Activated CD4-positive, alpha-beta memory T cell treated with anti-CD3 and anti-CD28 coated beads for 36 hours (primary cell): ENCODE results near the gene REPIN1. TPM values are rescaled to one million over a fixed set of nuclear protein-coding genes. Genes with fewer than 3 reads are reported as not detected.

Experiments used
- CTCF ChIA-PET: fragments of 350-600 bp; sonication (Branson Sonifier 250); formaldehyde crosslinking; loops from one replicate; lab custom pipeline; 2021; ENCODE audit warnings: antibody characterized with exemption, inconsistent platforms; lab: Charles Lee
- POLR2A ChIA-PET: fragments of 350-600 bp; sonication (Branson Sonifier 250); formaldehyde crosslinking; loops from one replicate; lab custom pipeline; 2021; ENCODE audit warnings: antibody characterized with exemption; lab: Charles Lee
- DNase-seq: peaks from one replicate; pipeline ENCODE4 v3.0.0-alpha.2; 2020
- H3K27ac Mint-ChIP-seq: one replicate; pipeline ENCODE4 v1.8.0; 2021; ENCODE audit warnings: mixed read lengths
- H3K27me3 Mint-ChIP-seq: one replicate; pipeline ENCODE4 v1.8.0; 2021; ENCODE audit warnings: mixed read lengths
- H3K36me3 Mint-ChIP-seq: one replicate; pipeline ENCODE4 v1.8.0; 2021; ENCODE audit warnings: mixed read lengths
- H3K4me1 Mint-ChIP-seq: one replicate; pipeline ENCODE4 v1.8.0; 2021; ENCODE audit warnings: low read depth, mixed read lengths
- H3K4me3 Mint-ChIP-seq: one replicate; pipeline ENCODE4 v1.8.0; 2021; ENCODE audit warnings: mild to moderate bottlenecking, mixed read lengths
- H3K9me3 Mint-ChIP-seq: one replicate; pipeline ENCODE4 v1.8.0; 2021; ENCODE audit warnings: mixed read lengths
- intact Hi-C: fragments of 100-400 bp; cut with micrococcal nuclease; formaldehyde crosslinking; loops from one replicate; pipeline ENCODE4 v1.15.1; 2023
- total RNA-seq, 2 experiments: library from RNA; stranded (reverse); gene quantifications; one replicate each; pipeline ENCODE4 v1.2.3, GENCODE V29; 2021

REPIN1 gene
- total RNA-seq, 2 experiments from 2014 or later: 52.3 to 56.9 TPM

GRCh38 chr7:150413640-150414081, 45.0 kb downstream of the REPIN1 start:
- ChIA-PET POLR2A (no interaction called here), CTCF (no interaction called here)
- Mint-ChIP-seq H3K4me3 (no peak overlapping the region), H3K27ac (no peak overlapping the region), H3K36me3 (peaks cover 5% of the 10 kb centered on the region), H3K4me1 (peaks cover 3% of the 10 kb centered on the region), H3K9me3 (no peaks in the 10 kb centered on the region), H3K27me3 (no peaks in the 10 kb centered on the region)
- DNase-seq: no peak
- intact Hi-C loops: no loop called here

GRCh38 chr7:150415161-150416153, 46.8 kb downstream of the REPIN1 start:
- Mint-ChIP-seq H3K4me1 (no peaks in the 10 kb centered on the region), H3K27me3 (no peaks in the 10 kb centered on the region), H3K36me3 (peaks cover 2% of the 10 kb centered on the region), H3K27ac (no peak overlapping the region), H3K4me3 (no peak overlapping the region), H3K9me3 (no peaks in the 10 kb centered on the region)
- ChIA-PET CTCF (no interaction called here), POLR2A (no interaction called here)
- intact Hi-C loops: no loop called here
- DNase-seq: no peak

GRCh38 chr7:150417239-150417638, 48.6 kb downstream of the REPIN1 start:
- H3K27ac Mint-ChIP-seq: no peak overlapping the region
- CTCF ChIA-PET: interaction anchor here (1.5 kb wide), 1 partner anchor 132 kb away, joined by 3 read pairs; no protein-coding TSS in a partner anchor
- no peaks in the 10 kb centered on the region for H3K27me3 Mint-ChIP-seq
- POLR2A ChIA-PET: interaction anchor here (0.6 kb wide), 1 partner anchor 98 kb away, joined by 3 read pairs; no protein-coding TSS in a partner anchor
- no peaks in the 10 kb centered on the region for H3K36me3 Mint-ChIP-seq
- no peak overlapping the region for H3K4me3 Mint-ChIP-seq
- DNase-seq: no peak
- peaks cover 5% of the 10 kb centered on the region for H3K4me1 Mint-ChIP-seq
- H3K9me3 Mint-ChIP-seq: no peaks in the 10 kb centered on the region
- intact Hi-C loops: no loop called here

GRCh38 chr7:150417863-150418262, 49.2 kb downstream of the REPIN1 start:
- POLR2A ChIA-PET: no interaction called here
- Mint-ChIP-seq H3K27ac (no peak overlapping the region), H3K4me3 (no peak overlapping the region)

GRCh38 chr7:150420242-150420641, 51.6 kb downstream of the REPIN1 start:
- no peak overlapping the region for H3K4me3 Mint-ChIP-seq
- H3K27me3 Mint-ChIP-seq: no peaks in the 10 kb centered on the region
- no peak for DNase-seq
- H3K27ac Mint-ChIP-seq: no peak overlapping the region
- no peaks in the 10 kb centered on the region for H3K9me3 Mint-ChIP-seq
- POLR2A ChIA-PET: no interaction called here
- no peaks in the 10 kb centered on the region for H3K36me3 Mint-ChIP-seq
- intact Hi-C loops: loop anchor here (2.0 to 5.0 kb wide), 2 partner anchors 43 to 133 kb away; partner anchors contain the start of gene ZNF775
- CTCF ChIA-PET: interaction anchor here (0.6 to 1.4 kb wide), 4 partner anchors 14 to 94 kb away, joined by 3 to 7 read pairs (median 4); a partner anchor contains a TSS
- peaks cover 5% of the 10 kb centered on the region for H3K4me1 Mint-ChIP-seq

More at GRCh38 chr7:150417863-150418262, 49.2 kb downstream of the REPIN1 start:
- CTCF ChIA-PET: interaction anchor here (0.8 to 1.5 kb wide), 2 partner anchors 31 to 132 kb away, joined by 3 to 4 read pairs; no protein-coding TSS in a partner anchor
- Mint-ChIP-seq H3K27me3 (no peaks in the 10 kb centered on the region), H3K36me3 (no peaks in the 10 kb centered on the region), H3K9me3 (no peaks in the 10 kb centered on the region), H3K4me1 (peaks cover 5% of the 10 kb centered on the region)
- DNase-seq: no peak
- intact Hi-C loops: no loop called here

GRCh38 chr7:150420987-150421674, 52.5 kb downstream of the REPIN1 start:
- intact Hi-C loops: loop anchor here (1.0 to 5.0 kb wide), 4 partner anchors 15 to 134 kb away; partner anchors contain the start of gene ZNF775
- no peak overlapping the region for H3K4me3 Mint-ChIP-seq
- CTCF ChIA-PET: interaction anchor here (0.6 to 2.1 kb wide), 17 partner anchors 8 to 343 kb away, joined by 3 to 19 read pairs (median 4); a partner anchor contains a TSS
- H3K9me3 Mint-ChIP-seq: no peaks in the 10 kb centered on the region
- POLR2A ChIA-PET: no interaction called here
- H3K27ac Mint-ChIP-seq: no peak overlapping the region
- H3K4me1 Mint-ChIP-seq: peaks cover 5% of the 10 kb centered on the region
- H3K36me3 Mint-ChIP-seq: no peaks in the 10 kb centered on the region
- DNase-seq: peak; percentile 91
- H3K27me3 Mint-ChIP-seq: no peaks in the 10 kb centered on the region

GRCh38 chr7:150421831-150422230, 53.2 kb downstream of the REPIN1 start:
- intact Hi-C loops: loop anchor here (1.0 to 5.0 kb wide), 4 partner anchors 16 to 135 kb away; partner anchors contain the start of gene ZNF775
- H3K4me3 Mint-ChIP-seq: no peak overlapping the region
- H3K27ac Mint-ChIP-seq: no peak overlapping the region
- ChIA-PET POLR2A (interaction anchor here (0.7 kb wide), 1 partner anchor 519 kb away, joined by 3 read pairs; no protein-coding TSS in a partner anchor), CTCF (interaction anchor here (0.6 to 2.1 kb wide), 17 partner anchors 9 to 805 kb away, joined by 3 to 19 read pairs (median 4); partner anchors contain the start of gene ABCF2)
- H3K36me3 Mint-ChIP-seq: no peaks in the 10 kb centered on the region
- no peaks in the 10 kb centered on the region for H3K27me3 Mint-ChIP-seq
- H3K9me3 Mint-ChIP-seq: no peaks in the 10 kb centered on the region
- peaks cover 5% of the 10 kb centered on the region for H3K4me1 Mint-ChIP-seq
- DNase-seq: no peak

Other genes starting within 250 kb of the REPIN1 start
- 10 to 100 TPM; 26.1 to 27.1 TPM for gene LRRC61, start 45.5 kb upstream of the REPIN1 start, total RNA-seq
- gene ACTR3C, start 45.3 kb upstream of the REPIN1 start, total RNA-seq: 1 to 10 TPM; 8.0 to 8.8 TPM
- gene RARRES2, start 27.2 kb upstream of the REPIN1 start, total RNA-seq: not detected
- 1 to 10 TPM; 6.0 to 6.8 TPM for gene ZNF775, start 10.5 kb downstream of the REPIN1 start, total RNA-seq
- gene GIMAP8, start 81.8 kb downstream of the REPIN1 start, total RNA-seq: 10 to 100 TPM; 11.8 TPM
- 10 to 100 TPM; 42.5 to 44.1 TPM for gene GIMAP7, start 146.1 kb downstream of the REPIN1 start, total RNA-seq
- gene GIMAP4, start 198.6 kb downstream of the REPIN1 start, total RNA-seq: 100 to 1,000 TPM; 128 to 140 TPM